Measurements from ENCODE around the gene SPTLC1.

DNA sequence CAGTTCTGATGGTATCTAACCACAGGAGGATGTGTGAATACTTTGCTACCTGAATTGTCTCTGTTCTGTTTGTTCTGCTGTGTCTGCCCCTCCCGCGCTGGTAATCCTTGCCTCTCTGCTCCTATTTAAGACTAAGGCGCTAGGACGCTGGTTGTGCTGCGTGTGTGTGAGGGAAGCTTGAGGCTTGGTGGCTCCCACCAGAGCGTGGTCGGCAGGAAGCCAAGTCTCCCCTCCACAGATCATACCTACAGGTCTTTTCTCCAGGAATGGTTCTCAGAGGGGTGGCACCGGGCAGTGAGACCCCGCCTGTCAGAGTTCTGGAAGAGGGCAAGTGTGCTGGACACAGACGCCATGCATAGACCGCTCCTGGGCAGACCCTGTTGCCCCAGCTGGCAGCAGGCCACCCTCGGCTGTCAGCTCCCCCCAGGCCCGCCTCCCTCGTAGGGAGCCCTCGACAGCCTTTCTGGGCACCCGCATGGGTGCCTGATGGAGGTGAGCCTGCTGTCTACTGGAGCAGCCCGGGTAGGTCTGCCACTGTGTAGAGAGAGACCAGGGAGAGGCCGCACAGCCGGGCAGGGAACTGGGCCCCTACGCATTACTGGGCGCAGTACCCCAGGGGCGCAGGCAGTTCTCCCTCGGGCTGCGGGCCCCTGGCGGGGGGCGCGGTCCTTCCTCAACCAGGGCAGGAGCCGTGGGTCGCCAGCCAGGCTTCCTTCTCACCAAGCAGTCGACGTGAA is 111.7 kb downstream of the SPTLC1 start:
- TF ChIP-seq, protein P1, sequence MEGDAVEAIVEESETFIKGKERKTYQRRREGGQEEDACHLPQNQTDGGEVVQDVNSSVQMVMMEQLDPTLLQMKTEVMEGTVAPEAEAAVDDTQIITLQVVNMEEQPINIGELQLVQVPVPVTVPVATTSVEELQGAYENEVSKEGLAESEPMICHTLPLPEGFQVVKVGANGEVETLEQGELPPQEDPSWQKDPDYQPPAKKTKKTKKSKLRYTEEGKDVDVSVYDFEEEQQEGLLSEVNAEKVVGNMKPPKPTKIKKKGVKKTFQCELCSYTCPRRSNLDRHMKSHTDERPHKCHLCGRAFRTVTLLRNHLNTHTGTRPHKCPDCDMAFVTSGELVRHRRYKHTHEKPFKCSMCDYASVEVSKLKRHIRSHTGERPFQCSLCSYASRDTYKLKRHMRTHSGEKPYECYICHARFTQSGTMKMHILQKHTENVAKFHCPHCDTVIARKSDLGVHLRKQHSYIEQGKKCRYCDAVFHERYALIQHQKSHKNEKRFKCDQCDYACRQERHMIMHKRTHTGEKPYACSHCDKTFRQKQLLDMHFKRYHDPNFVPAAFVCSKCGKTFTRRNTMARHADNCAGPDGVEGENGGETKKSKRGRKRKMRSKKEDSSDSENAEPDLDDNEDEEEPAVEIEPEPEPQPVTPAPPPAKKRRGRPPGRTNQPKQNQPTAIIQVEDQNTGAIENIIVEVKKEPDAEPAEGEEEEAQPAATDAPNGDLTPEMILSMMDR (IDR thresholded peaks at IDR 0.05; ENCODE audit: poor library complexity, severe bottlenecking) = no peak
- no peak for TF ChIP-seq TAF1 (IDR thresholded peaks at IDR 0.05; ENCODE audit: low read depth)
